GM18870 (cell line): ENCODE results near the gene CDK14.
"Not testable (repeated sequence)": the region's sequence is repeated elsewhere in the genome, so short reads cannot be mapped to it uniquely, and the experiment has no call there.

ENCODE experiments used
- ATAC-seq: cut with Tn5 transposase; IDR thresholded peaks from one replicate; pipeline ENCODE4 v1.9.1; 2021; ENCODE audit warnings: moderate library complexity; ENCODE audit not compliant: unreplicated experiment

The CDK14 gene

GRCh38 chr7:91135300-91135699, 539.2 kb downstream of the CDK14 start:
- no peak for ATAC-seq

- no peak for ATAC-seq
These were observed 539.7 kb downstream of the CDK14 start for GRCh38 chr7:91135703-91136430.

GRCh38 chr7:91137153-91137787, 541.1 kb downstream of the CDK14 start:
- peak; percentile 44 for ATAC-seq

- no peak for ATAC-seq
These were observed 541.8 kb downstream of the CDK14 start for GRCh38 chr7:91137788-91138368.

GRCh38 chr7:91140286-91140685, 544.2 kb downstream of the CDK14 start:
- ATAC-seq = no peak

GRCh38 chr7:91140982-91141381, 544.9 kb downstream of the CDK14 start:
- no peak for ATAC-seq

GRCh38 chr7:91142743-91143142, 546.6 kb downstream of the CDK14 start:
- ATAC-seq = no peak

GRCh38 chr7:91149341-91150246, 553.5 kb downstream of the CDK14 start:
- no peak for ATAC-seq

GRCh38 chr7:91151916-91152315, 555.8 kb downstream of the CDK14 start:
- ATAC-seq = no peak

- ATAC-seq = no peak
These were observed 560.4 kb downstream of the CDK14 start for GRCh38 chr7:91156316-91157185.

GRCh38 chr7:91157579-91158320, 561.6 kb downstream of the CDK14 start:
- ATAC-seq = no peak

- ATAC-seq = no peak
These were observed 566.3 kb downstream of the CDK14 start for GRCh38 chr7:91162436-91162835.

GRCh38 chr7:91164506-91164905, 568.4 kb downstream of the CDK14 start:
- ATAC-seq = no peak

GRCh38 chr7:91165006-91165845, 569.1 kb downstream of the CDK14 start:
- peak; percentile 90 for ATAC-seq

- peak; percentile 50 for ATAC-seq
These were observed 569.7 kb downstream of the CDK14 start for GRCh38 chr7:91165846-91166230.

- no peak for ATAC-seq
These were observed 573.0 kb downstream of the CDK14 start for GRCh38 chr7:91168871-91169829.

- ATAC-seq = no peak
These were observed 573.7 kb downstream of the CDK14 start for GRCh38 chr7:91169830-91170191.

- ATAC-seq = not testable (repeated sequence)
These were observed 577.1 kb downstream of the CDK14 start for GRCh38 chr7:91173265-91173664.
